GM23248 (cell line): ENCODE results near the gene B3GALNT1. TPM values are rescaled to one million over a fixed set of nuclear protein-coding genes. Genes with fewer than 3 reads are reported as not detected.

Experiments
- DNase-seq: peaks from one replicate; pipeline ENCODE4 v3.0.0-alpha.2; 2015
- H2AFZ ChIP-seq: fragments of 200-600 bp; sonication (generic); 2 replicates; pipeline ENCODE4 v1.6.1; 2016; ENCODE audit warnings: antibody characterized with exemption
- H3F3A ChIP-seq: fragments of 200-600 bp; sonication (generic); 2 replicates; pipeline ENCODE4 v1.6.1; 2016; ENCODE audit warnings: mild to moderate bottlenecking, antibody characterized with exemption, mixed run types; ENCODE audit not compliant: insufficient read depth
- H3K27ac ChIP-seq: fragments of 200-600 bp; sonication (generic); 2 replicates; pipeline ENCODE4 v1.5.1; 2016; ENCODE audit warnings: mild to moderate bottlenecking
- H3K27me3 ChIP-seq: fragments of 200-600 bp; sonication (generic); replicated peaks from 2 replicates; pipeline ENCODE4 v1.6.1; 2016; ENCODE audit warnings: mild to moderate bottlenecking; ENCODE audit not compliant: insufficient read depth
- H3K36me3 ChIP-seq: fragments of 200-600 bp; sonication (generic); 2 replicates; pipeline ENCODE4 v1.6.1; 2016; ENCODE audit warnings: low read depth, mild to moderate bottlenecking
- H3K4me1 ChIP-seq: fragments of 200-600 bp; sonication (generic); 2 replicates; pipeline ENCODE4 v1.6.1; 2016; ENCODE audit warnings: mild to moderate bottlenecking; ENCODE audit not compliant: insufficient read depth
- H3K4me2 ChIP-seq: fragments of 200-600 bp; sonication (generic); one replicate; pipeline ENCODE4 v1.6.1; 2016; ENCODE audit warnings: mild to moderate bottlenecking; ENCODE audit not compliant: unreplicated experiment
- H3K4me3 ChIP-seq: fragments of 200-600 bp; sonication (generic); 2 replicates; pipeline ENCODE4 v1.5.1; 2016; ENCODE audit warnings: mild to moderate bottlenecking
- H3K79me2 ChIP-seq: fragments of 200-600 bp; sonication (generic); 2 replicates; pipeline ENCODE4 v1.6.1; 2016; ENCODE audit warnings: mild to moderate bottlenecking; ENCODE audit not compliant: insufficient read depth
- H3K9ac ChIP-seq: fragments of 200-600 bp; sonication (generic); 2 replicates; pipeline ENCODE4 v1.6.1; 2016; ENCODE audit warnings: mild to moderate bottlenecking
- H3K9me2 ChIP-seq: fragments of 200-600 bp; sonication (generic); 2 replicates; pipeline ENCODE4 v1.6.1; 2016; ENCODE audit warnings: mixed run types, mild to moderate bottlenecking, moderate library complexity; ENCODE audit not compliant: insufficient read depth
- H3K9me3 ChIP-seq: fragments of 200-600 bp; sonication (generic); one replicate; pipeline ENCODE4 v1.6.1; 2017; ENCODE audit warnings: low read depth
- H4K20me1 ChIP-seq: fragments of 200-600 bp; sonication (generic); 2 replicates; pipeline ENCODE4 v1.6.0; 2016; ENCODE audit not compliant: insufficient read depth
- EZH2 ChIP-seq: fragments of 200-600 bp; sonication (generic); IDR thresholded peaks from 2 replicates; pipeline ENCODE4 v1.6.1; 2018; ENCODE audit warnings: antibody characterized with exemption, mild to moderate bottlenecking; ENCODE audit not compliant: insufficient read depth, poor library complexity, severe bottlenecking
- EZH2phosphoT487 ChIP-seq: fragments of 200-600 bp; sonication (generic); IDR thresholded peaks from 2 replicates; pipeline ENCODE4 v1.6.1; 2018; ENCODE audit warnings: antibody characterized with exemption, moderate library complexity, mild to moderate bottlenecking, low read depth; ENCODE audit not compliant: insufficient read depth
- WGBS, 2 experiments: methylation state at CpG; one replicate each; pipeline ENCODE4 v1.1.6; 2015 to 2017; ENCODE audit warnings: low lambda C conversion rate in 2 of 2, low coverage in 1 of 2; ENCODE audit errors: missing lambda C conversion rate in 2 of 2; 5-methylcytosine and 5-hydroxymethylcytosine counted together
- in situ Hi-C: fragments of 300-500 bp; cut with MboI; formaldehyde crosslinking; loops from 2 replicates; pipeline ENCODE4 v1.15.0; 2020
- polyA plus RNA-seq: library from polyadenylated mRNA; unstranded; fragments of >200 nt; fragmentation: Nextera tagmentation; extraction: Ambion mirVana; gene quantifications from 2 replicates; pipeline ENCODE4 v1.2.1, GENCODE V29; 2016
- total RNA-seq: library from RNA; depleted of rRNA; stranded (reverse); fragments of >200 nt; shearing (Covaris generic); gene quantifications from 2 replicates; pipeline ENCODE4 v1.2.3, GENCODE V29; 2014

B3GALNT1 gene
- total and polyA plus RNA-seq, 2 experiments from 2014 or later: 5.9 to 8.1 TPM

- no peak overlapping the region for H3K9ac ChIP-seq
- no peak overlapping the region for H2AFZ ChIP-seq
- no peak overlapping the region for H3K4me2 ChIP-seq
- WGBS, 2 experiments: 56 to 57% methylated on average over 1 of the region's 1 CpG
- H3K4me3 ChIP-seq: no peak overlapping the region
- no peaks in the 10 kb centered on the region for H3K36me3 ChIP-seq
- H3K9me2 ChIP-seq: no peaks in the 10 kb centered on the region
- no peaks in the 10 kb centered on the region for H3K27me3 ChIP-seq
- no peaks in the 10 kb centered on the region for H3K79me2 ChIP-seq
- in situ Hi-C loops: no loop called here
- H3F3A ChIP-seq: no peaks in the 10 kb centered on the region
- DNase-seq: no peak
- no peak for TF ChIP-seq EZH2phosphoT487
- no peak for TF ChIP-seq EZH2
- no peaks in the 10 kb centered on the region for H4K20me1 ChIP-seq
- no peak overlapping the region for H3K27ac ChIP-seq
- peaks cover 16% of the 10 kb centered on the region for H3K4me1 ChIP-seq
- no peaks in the 10 kb centered on the region for H3K9me3 ChIP-seq
Observed at GRCh38 chr3:161067335-161067734, 37.8 kb downstream of the B3GALNT1 start.

GRCh38 chr3:161066930-161067329, 38.2 kb downstream of the B3GALNT1 start:
- 42 to 50% methylated on average over 3 of the region's 3 CpGs for WGBS, 2 experiments
- Histone ChIP-seq H3K4me2 (no peak overlapping the region), H3K9me3 (no peaks in the 10 kb centered on the region), H3K4me1 (peaks cover 16% of the 10 kb centered on the region), H3K4me3 (no peak overlapping the region), H3K27ac (no peak overlapping the region), H3K9ac (no peak overlapping the region), H3K9me2 (no peaks in the 10 kb centered on the region), H4K20me1 (no peaks in the 10 kb centered on the region), H3K27me3 (no peaks in the 10 kb centered on the region), H3K79me2 (no peaks in the 10 kb centered on the region), H3F3A (no peaks in the 10 kb centered on the region), H2AFZ (no peak overlapping the region), H3K36me3 (no peaks in the 10 kb centered on the region)
- in situ Hi-C loops: no loop called here
- TF ChIP-seq EZH2: no peak
- TF ChIP-seq EZH2phosphoT487: no peak
- DNase-seq: no peak

- Histone ChIP-seq H3K9me3 (no peaks in the 10 kb centered on the region), H3K27me3 (no peaks in the 10 kb centered on the region), H4K20me1 (no peaks in the 10 kb centered on the region), H3K4me1 (peaks cover 4% of the 10 kb centered on the region; the same call in 1 of the 2 replicates), H3F3A (no peaks in the 10 kb centered on the region), H2AFZ (no peak overlapping the region), H3K9me2 (no peaks in the 10 kb centered on the region), H3K9ac (no peak overlapping the region), H3K79me2 (no peaks in the 10 kb centered on the region), H3K27ac (no peak overlapping the region), H3K36me3 (no peaks in the 10 kb centered on the region), H3K4me3 (no peak overlapping the region), H3K4me2 (no peak overlapping the region)
- in situ Hi-C loops: no loop called here
- WGBS, 2 experiments: 47 to 54% methylated on average over 5 of the region's 5 CpGs
- no peak for DNase-seq
- TF ChIP-seq EZH2: no peak
- TF ChIP-seq EZH2phosphoT487: no peak
Observed at GRCh38 chr3:161064413-161064812, 40.7 kb downstream of the B3GALNT1 start.

GRCh38 chr3:161054860-161055604, 50.1 kb downstream of the B3GALNT1 start:
- no peaks in the 10 kb centered on the region for H3K79me2 ChIP-seq
- H4K20me1 ChIP-seq: no peaks in the 10 kb centered on the region
- DNase-seq: no peak
- no peaks in the 10 kb centered on the region for H3K4me1 ChIP-seq
- no peaks in the 10 kb centered on the region for H3K27me3 ChIP-seq
- WGBS, 2 experiments: 35 to 47% methylated on average over 5 of the region's 5 CpGs
- H2AFZ ChIP-seq: no peak overlapping the region
- TF ChIP-seq EZH2phosphoT487 (no peak), EZH2 (no peak)
- H3K9me3 ChIP-seq: no peaks in the 10 kb centered on the region
- H3F3A ChIP-seq: no peaks in the 10 kb centered on the region
- H3K9ac ChIP-seq: no peak overlapping the region
- H3K36me3 ChIP-seq: no peaks in the 10 kb centered on the region
- no peaks in the 10 kb centered on the region for H3K9me2 ChIP-seq
- no peak overlapping the region for H3K27ac ChIP-seq
- H3K4me2 ChIP-seq: no peak overlapping the region
- H3K4me3 ChIP-seq: no peak overlapping the region
- in situ Hi-C loops: no loop called here
